Type B pancreatic cell (in vitro differentiated cells): Measurements from ENCODE around the gene FHAD1. TPM values are rescaled to one million over a fixed set of nuclear protein-coding genes. Genes with fewer than 3 reads are reported as not detected.
A peak's percentile ranks its signal among the peaks of the same experiment; 100 is the strongest.

Experiments used
- DNase-seq: peaks from one replicate; pipeline ENCODE4 v3.0.0; 2021; ENCODE audit warnings: mixed read lengths; ENCODE audit not compliant: unreplicated experiment; ENCODE audit errors: extremely low spot score
- H3K27ac Mint-ChIP-seq: 2 replicates; pipeline ENCODE4 v1.8.0; 2021; ENCODE audit warnings: mild to moderate bottlenecking, mixed read lengths
- H3K27me3 Mint-ChIP-seq: 2 replicates; pipeline ENCODE4 v1.8.0; 2021; ENCODE audit warnings: mixed read lengths
- H3K36me3 Mint-ChIP-seq: 2 replicates; pipeline ENCODE4 v1.8.0; 2021; ENCODE audit warnings: mixed read lengths
- H3K4me1 Mint-ChIP-seq: one replicate; pipeline ENCODE4 v1.8.0; 2021; ENCODE audit warnings: mixed read lengths; ENCODE audit not compliant: unreplicated experiment
- H3K4me3 Mint-ChIP-seq: 2 replicates; pipeline ENCODE4 v1.8.0; 2021; ENCODE audit warnings: mild to moderate bottlenecking, mixed read lengths
- H3K9me3 Mint-ChIP-seq: 2 replicates; pipeline ENCODE4 v1.8.0; 2021; ENCODE audit warnings: mixed read lengths
- total RNA-seq: library from RNA; stranded (reverse); gene quantifications from 2 replicates; pipeline ENCODE4 v1.2.1, GENCODE V29; 2021; ENCODE audit warnings: low replicate concordance
- TF ChIP-seq, protein P1 (sequence below): fragments of 200-600 bp; sonication (generic); conservative IDR thresholded peaks from 2 replicates; pipeline ENCODE4 v1.5.0; 2021; ENCODE audit warnings: antibody characterized with exemption, mild to moderate bottlenecking

Gene FHAD1
- total RNA-seq, 1 donor from 2014 or later, result 3.8 TPM

- no peaks in the 10 kb centered on the region for H3K27me3 Mint-ChIP-seq
- peaks cover 7% of the 10 kb centered on the region for H3K4me1 Mint-ChIP-seq
- TF ChIP-seq, protein P1, sequence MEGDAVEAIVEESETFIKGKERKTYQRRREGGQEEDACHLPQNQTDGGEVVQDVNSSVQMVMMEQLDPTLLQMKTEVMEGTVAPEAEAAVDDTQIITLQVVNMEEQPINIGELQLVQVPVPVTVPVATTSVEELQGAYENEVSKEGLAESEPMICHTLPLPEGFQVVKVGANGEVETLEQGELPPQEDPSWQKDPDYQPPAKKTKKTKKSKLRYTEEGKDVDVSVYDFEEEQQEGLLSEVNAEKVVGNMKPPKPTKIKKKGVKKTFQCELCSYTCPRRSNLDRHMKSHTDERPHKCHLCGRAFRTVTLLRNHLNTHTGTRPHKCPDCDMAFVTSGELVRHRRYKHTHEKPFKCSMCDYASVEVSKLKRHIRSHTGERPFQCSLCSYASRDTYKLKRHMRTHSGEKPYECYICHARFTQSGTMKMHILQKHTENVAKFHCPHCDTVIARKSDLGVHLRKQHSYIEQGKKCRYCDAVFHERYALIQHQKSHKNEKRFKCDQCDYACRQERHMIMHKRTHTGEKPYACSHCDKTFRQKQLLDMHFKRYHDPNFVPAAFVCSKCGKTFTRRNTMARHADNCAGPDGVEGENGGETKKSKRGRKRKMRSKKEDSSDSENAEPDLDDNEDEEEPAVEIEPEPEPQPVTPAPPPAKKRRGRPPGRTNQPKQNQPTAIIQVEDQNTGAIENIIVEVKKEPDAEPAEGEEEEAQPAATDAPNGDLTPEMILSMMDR, result no peak
- no peak overlapping the region for H3K4me3 Mint-ChIP-seq
- no peaks in the 10 kb centered on the region for H3K9me3 Mint-ChIP-seq
- H3K27ac Mint-ChIP-seq, result peak overlapping the region; percentile 18
- H3K36me3 Mint-ChIP-seq, result no peaks in the 10 kb centered on the region
- no peak for DNase-seq
Measured at GRCh38 chr1:15287035-15287979, 40.3 kb downstream of the FHAD1 start.

GRCh38 chr1:15288173-15288926 lies 41.3 kb downstream of the FHAD1 start:
- TF ChIP-seq, protein P1, result no peak
- DNase-seq, result no peak
- no peaks in the 10 kb centered on the region for H3K36me3 Mint-ChIP-seq
- H3K27ac Mint-ChIP-seq, result no peak overlapping the region
- H3K4me3 Mint-ChIP-seq, result no peak overlapping the region
- H3K27me3 Mint-ChIP-seq, result no peaks in the 10 kb centered on the region
- no peaks in the 10 kb centered on the region for H3K9me3 Mint-ChIP-seq
- peaks cover 7% of the 10 kb centered on the region for H3K4me1 Mint-ChIP-seq

GRCh38 chr1:15289251-15289651 lies 42.2 kb downstream of the FHAD1 start:
- no peaks in the 10 kb centered on the region for H3K27me3 Mint-ChIP-seq
- TF ChIP-seq, protein P1, result no peak
- DNase-seq, result no peak
- H3K4me3 Mint-ChIP-seq, result no peak overlapping the region
- no peaks in the 10 kb centered on the region for H3K9me3 Mint-ChIP-seq
- H3K36me3 Mint-ChIP-seq, result no peaks in the 10 kb centered on the region
- H3K4me1 Mint-ChIP-seq, result peaks cover 7% of the 10 kb centered on the region
- no peak overlapping the region for H3K27ac Mint-ChIP-seq

GRCh38 chr1:15290382-15290781 lies 43.4 kb downstream of the FHAD1 start:
- H3K4me3 Mint-ChIP-seq, result no peak overlapping the region
- H3K4me1 Mint-ChIP-seq, result no peaks in the 10 kb centered on the region
- no peaks in the 10 kb centered on the region for H3K36me3 Mint-ChIP-seq
- no peak overlapping the region for H3K27ac Mint-ChIP-seq
- TF ChIP-seq, protein P1, result no peak
- H3K9me3 Mint-ChIP-seq, result no peaks in the 10 kb centered on the region
- no peak for DNase-seq
- H3K27me3 Mint-ChIP-seq, result no peaks in the 10 kb centered on the region

DNA sequence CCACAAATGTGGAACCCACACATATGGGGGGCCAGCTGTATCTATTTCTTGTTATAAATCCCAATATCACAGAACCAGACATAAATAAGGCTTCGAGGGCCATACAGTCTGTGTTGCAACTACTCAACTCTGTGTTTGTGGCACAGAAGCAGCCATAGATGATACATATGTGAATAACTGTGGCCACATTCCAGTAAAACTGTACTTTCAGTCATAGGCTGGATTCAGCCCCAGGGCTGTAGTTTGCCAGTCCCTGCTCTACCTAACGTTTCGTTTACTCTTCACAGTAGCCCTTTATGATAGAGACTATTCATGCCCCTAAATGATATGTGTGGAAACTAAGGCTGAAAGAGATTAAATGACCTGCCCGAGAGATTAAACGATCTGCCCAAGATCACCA lies 48.7 kb downstream of the FHAD1 start:
- no peaks in the 10 kb centered on the region for H3K9me3 Mint-ChIP-seq
- TF ChIP-seq, protein P1, result no peak
- peaks cover 4% of the 10 kb centered on the region for H3K4me1 Mint-ChIP-seq
- H3K27ac Mint-ChIP-seq, result no peak overlapping the region
- no peak for DNase-seq
- no peak overlapping the region for H3K4me3 Mint-ChIP-seq
- H3K36me3 Mint-ChIP-seq, result no peaks in the 10 kb centered on the region
- H3K27me3 Mint-ChIP-seq, result no peaks in the 10 kb centered on the region
